ENCODE data around the gene ADAMTS15. TPM values are rescaled to one million over a fixed set of nuclear protein-coding genes. Genes with fewer than 3 reads are reported as not detected.
A peak's percentile ranks its signal among the peaks of the same experiment; 100 is the strongest.

The ADAMTS15 gene
- total and polyA plus RNA-seq, 9 donors = 0.95 to 7.2 (median 2.7) TPM

DNA sequence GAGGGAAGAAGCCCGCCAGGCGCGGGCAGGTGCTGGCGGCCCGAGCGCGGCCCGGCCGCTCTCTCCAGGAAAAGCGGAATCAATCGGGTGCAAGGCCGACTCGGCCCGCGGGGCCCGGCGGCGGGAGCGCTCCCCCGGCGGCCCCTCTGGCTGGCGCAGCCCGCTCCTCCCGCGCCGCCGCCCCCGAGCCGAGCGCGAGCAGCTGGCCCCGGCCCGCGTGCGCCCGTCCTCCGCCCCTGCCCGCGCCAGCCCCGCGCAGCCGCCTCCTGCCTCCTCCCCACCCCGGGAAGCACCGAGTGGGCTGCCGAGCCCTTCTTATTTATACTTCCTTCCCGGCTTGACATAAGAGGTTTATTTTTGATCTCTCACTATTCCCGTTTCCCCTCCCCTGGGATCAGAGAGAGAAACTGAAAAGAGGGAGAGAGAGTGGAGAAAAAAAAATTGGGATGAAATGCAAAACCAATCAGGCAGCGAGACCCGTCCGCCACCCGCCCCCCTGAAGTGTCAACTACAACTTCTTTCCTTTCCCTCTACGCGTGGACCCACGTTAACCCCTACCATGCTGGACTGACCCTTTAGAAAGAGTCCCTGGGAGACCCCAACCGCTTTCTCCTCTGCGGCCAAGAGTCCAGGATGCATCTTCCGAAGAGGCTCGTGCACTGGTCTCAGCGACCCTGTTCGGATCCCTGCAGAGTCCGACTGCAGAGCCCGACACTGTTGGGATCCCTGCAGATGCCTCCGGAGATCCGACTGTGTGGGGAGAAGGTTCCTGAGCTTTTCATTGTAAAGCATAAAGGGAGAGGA lies 19.9 kb upstream of the ADAMTS15 start, which contains the start of gene ADAMTS8:
ADAMTS8 (minus strand) TSS at position 294 of the 804 bp plus-strand sequence. CDS start 323 bp downstream, outside the sequence.
- H3K27me3 ChIP-seq = no peaks in the 10 kb centered on the region
- H3K4me1 ChIP-seq (ENCODE audit: insufficient read depth) = peaks cover 2% of the 10 kb centered on the region
- no peaks in the 10 kb centered on the region for H3K9me3 ChIP-seq
- TF ChIP-seq, protein P1, sequence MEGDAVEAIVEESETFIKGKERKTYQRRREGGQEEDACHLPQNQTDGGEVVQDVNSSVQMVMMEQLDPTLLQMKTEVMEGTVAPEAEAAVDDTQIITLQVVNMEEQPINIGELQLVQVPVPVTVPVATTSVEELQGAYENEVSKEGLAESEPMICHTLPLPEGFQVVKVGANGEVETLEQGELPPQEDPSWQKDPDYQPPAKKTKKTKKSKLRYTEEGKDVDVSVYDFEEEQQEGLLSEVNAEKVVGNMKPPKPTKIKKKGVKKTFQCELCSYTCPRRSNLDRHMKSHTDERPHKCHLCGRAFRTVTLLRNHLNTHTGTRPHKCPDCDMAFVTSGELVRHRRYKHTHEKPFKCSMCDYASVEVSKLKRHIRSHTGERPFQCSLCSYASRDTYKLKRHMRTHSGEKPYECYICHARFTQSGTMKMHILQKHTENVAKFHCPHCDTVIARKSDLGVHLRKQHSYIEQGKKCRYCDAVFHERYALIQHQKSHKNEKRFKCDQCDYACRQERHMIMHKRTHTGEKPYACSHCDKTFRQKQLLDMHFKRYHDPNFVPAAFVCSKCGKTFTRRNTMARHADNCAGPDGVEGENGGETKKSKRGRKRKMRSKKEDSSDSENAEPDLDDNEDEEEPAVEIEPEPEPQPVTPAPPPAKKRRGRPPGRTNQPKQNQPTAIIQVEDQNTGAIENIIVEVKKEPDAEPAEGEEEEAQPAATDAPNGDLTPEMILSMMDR (IDR thresholded peaks at IDR 0.05) = no peak
- no peak for TF ChIP-seq EP300 (IDR thresholded peaks at IDR 0.05)
- TF ChIP-seq POLR2A (IDR thresholded peaks at IDR 0.05) = no peak
- peak within 1 kb of the TSS; percentile 38 for H3K4me3 ChIP-seq
- DNase-seq = peak in 1 of 5 donors; percentile 42
- H3K27ac ChIP-seq = no peak within 1 kb of the TSS
- intact Hi-C loops (cut with DNase I) = loop anchor here in 1 of 4 donors (10.0 kb wide), 1 partner anchor 224 kb away; no protein-coding TSS in a partner anchor
- WGBS, 3 donors = 2 to 4% (median 2%) methylated on average over 35 to 64 of the region's 64 CpGs
- H3K36me3 ChIP-seq = no peaks in the 10 kb centered on the region

DNA sequence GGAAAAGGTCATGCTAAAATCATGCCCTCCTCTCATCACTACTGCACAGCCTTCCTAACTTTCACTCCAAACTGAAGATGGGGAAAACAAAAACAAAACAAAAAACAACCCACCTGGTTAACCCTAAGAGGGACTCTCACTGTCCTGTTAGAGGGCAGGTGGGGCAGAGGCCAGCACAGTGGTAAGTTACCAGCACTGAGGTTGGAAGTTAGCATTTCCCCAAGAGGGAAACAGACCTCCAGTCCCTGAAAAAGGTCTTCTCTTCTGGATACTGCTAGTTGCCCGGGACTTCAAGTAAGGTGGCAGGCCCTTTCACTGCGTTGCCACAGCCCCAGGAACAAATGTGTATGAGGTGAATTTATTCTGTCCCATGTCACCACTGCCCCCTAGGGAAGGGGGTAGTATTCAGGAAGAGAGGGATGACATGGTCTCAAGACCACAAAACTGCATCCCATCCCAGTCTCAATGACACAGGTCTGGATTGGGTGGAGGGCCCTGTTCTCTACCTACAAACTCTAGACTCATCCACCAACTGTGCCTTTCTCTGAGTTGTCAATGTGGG lies 19.2 kb upstream of the ADAMTS15 start:
- peaks cover 2% of the 10 kb centered on the region for H3K4me1 ChIP-seq (ENCODE audit: insufficient read depth)
- intact Hi-C loops (cut with DNase I) = loop anchor here in 1 of 4 donors (10.0 kb wide), 1 partner anchor 224 kb away; no protein-coding TSS in a partner anchor
- DNase-seq = no peak
- 85 to 98% (median 86%) methylated on average over 2 of the region's 2 CpGs for WGBS, 3 donors
- H3K27me3 ChIP-seq = no peaks in the 10 kb centered on the region
- no peak overlapping the region for H3K27ac ChIP-seq
- no peaks in the 10 kb centered on the region for H3K9me3 ChIP-seq
- H3K36me3 ChIP-seq = no peaks in the 10 kb centered on the region
- TF ChIP-seq POLR2A (IDR thresholded peaks at IDR 0.05) (no peak), EP300 (IDR thresholded peaks at IDR 0.05) (no peak)
- TF ChIP-seq, protein P1 (IDR thresholded peaks at IDR 0.05) = no peak
- no peak overlapping the region for H3K4me3 ChIP-seq

DNA sequence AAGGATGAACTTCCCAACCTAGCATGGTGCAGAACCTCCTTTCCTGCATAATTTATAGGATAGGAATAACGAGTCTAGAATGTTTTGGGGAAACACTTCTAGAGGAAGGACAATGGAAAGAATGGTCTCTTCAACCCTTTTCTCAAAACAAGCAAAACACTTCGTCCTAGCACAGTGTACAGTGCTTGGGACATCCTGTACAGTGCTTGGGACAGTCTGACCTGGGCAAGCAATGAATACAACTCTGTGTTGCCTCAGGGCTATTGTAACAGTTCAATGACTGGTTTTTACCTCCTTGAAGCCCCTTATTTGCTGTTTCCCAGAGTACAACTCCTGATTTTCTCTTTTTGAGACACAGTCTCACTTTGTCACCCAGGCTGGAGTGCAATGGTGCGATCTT lies 18.5 kb upstream of the ADAMTS15 start:
- no peak overlapping the region for H3K4me3 ChIP-seq
- intact Hi-C loops (cut with DNase I) = loop anchor here (2.0 to 10.0 kb wide), 4 partner anchors 218 to 465 kb away; no protein-coding TSS in a partner anchor
- WGBS, 3 donors = 41 to 49% (median 41%) methylated on average over 3 of the region's 3 CpGs
- H3K27ac ChIP-seq = no peak overlapping the region
- H3K4me1 ChIP-seq (ENCODE audit: insufficient read depth) = peaks cover 2% of the 10 kb centered on the region
- H3K9me3 ChIP-seq = no peaks in the 10 kb centered on the region
- H3K27me3 ChIP-seq = no peaks in the 10 kb centered on the region
- no peak for DNase-seq
- no peaks in the 10 kb centered on the region for H3K36me3 ChIP-seq
- TF ChIP-seq EP300 (IDR thresholded peaks at IDR 0.05) (no peak), POLR2A (IDR thresholded peaks at IDR 0.05) (no peak)
- TF ChIP-seq, protein P1 (IDR thresholded peaks at IDR 0.05) = no peak

DNA sequence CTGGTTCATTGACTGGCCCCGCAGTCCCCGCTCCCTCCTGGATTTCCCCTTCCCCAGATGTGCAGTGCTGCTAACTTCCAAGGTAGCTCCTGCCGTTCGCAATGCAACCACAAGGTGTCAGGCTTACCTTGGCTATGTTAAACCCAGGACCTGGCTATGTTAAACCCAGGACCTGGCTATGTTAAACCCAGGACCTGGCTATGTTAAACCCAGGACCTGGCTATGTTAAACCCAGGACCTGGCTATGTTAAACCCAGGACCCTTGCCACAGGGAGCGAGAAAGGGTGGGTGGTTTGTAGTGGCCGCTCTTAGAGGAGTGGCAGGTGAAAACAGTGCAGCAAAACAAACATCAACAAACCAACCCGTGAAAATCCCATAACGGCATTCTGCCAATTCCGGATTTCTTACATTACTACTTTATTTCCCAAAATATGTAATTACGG lies 17.1 kb upstream of the ADAMTS15 start:
- intact Hi-C loops (cut with DNase I) = loop anchor here in 3 of 4 donors (2.0 to 10.0 kb wide), 3 partner anchors 219 to 463 kb away; no protein-coding TSS in a partner anchor
- Histone ChIP-seq H3K27me3 (no peaks in the 10 kb centered on the region), H3K36me3 (no peaks in the 10 kb centered on the region), H3K27ac (no peak overlapping the region), H3K4me3 (no peak overlapping the region), H3K9me3 (no peaks in the 10 kb centered on the region), H3K4me1 (ENCODE audit: insufficient read depth) (peaks cover 4% of the 10 kb centered on the region)
- WGBS, 3 donors = 4 to 18% (median 7%) methylated on average over 8 to 10 of the region's 10 CpGs
- DNase-seq = peak; percentile 48 to 84 (median 78)
- no peak for TF ChIP-seq POLR2A (IDR thresholded peaks at IDR 0.05)
- no peak for TF ChIP-seq EP300 (IDR thresholded peaks at IDR 0.05)
- TF ChIP-seq, protein P1 (IDR thresholded peaks at IDR 0.05) = peak; percentile 33 to 60 (median 51)
